Measurements from ENCODE around the gene AKAP1.

AKAP1 gene

DNA sequence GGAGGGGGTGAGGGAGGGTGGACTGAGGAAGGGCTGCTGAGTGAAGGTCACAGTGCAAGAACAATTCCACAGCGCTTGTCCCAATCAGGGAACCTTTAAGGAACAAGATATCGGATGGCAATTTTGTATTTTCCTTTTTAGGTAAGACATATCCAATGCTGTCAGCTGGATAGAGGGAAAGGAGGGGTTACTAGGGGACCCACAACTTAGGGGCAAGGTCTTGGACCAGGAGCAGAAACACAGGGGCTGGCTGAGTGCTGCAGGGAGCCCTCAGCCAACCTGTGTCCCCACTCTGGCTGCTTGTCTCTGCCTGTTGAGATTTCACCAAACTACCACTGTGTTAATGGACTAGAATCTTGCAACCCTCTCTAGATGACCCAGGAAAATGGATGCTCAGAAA, 47.6 kb downstream of the AKAP1 start:
- no peak for DNase-seq

DNA sequence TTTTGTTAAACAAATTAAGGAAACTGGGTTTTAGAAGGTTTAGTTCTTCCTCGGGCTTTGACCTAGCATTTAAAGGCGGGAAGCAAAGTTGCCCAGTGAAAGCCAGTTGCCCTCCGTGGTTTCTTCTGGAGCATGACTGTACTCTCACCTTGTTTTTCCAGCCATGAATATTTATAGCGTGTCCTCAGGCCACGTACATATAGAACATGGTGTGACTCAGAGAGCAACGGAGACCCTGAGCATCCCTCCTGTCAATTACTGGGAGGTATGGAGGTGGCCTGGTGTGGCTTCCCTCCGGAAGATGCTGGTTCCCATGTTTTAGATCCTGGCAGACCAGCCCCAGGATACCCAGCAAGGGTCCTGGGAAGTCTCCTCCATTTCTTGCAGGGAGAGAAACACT, 48.4 kb downstream of the AKAP1 start:
- DNase-seq = no peak

DNA sequence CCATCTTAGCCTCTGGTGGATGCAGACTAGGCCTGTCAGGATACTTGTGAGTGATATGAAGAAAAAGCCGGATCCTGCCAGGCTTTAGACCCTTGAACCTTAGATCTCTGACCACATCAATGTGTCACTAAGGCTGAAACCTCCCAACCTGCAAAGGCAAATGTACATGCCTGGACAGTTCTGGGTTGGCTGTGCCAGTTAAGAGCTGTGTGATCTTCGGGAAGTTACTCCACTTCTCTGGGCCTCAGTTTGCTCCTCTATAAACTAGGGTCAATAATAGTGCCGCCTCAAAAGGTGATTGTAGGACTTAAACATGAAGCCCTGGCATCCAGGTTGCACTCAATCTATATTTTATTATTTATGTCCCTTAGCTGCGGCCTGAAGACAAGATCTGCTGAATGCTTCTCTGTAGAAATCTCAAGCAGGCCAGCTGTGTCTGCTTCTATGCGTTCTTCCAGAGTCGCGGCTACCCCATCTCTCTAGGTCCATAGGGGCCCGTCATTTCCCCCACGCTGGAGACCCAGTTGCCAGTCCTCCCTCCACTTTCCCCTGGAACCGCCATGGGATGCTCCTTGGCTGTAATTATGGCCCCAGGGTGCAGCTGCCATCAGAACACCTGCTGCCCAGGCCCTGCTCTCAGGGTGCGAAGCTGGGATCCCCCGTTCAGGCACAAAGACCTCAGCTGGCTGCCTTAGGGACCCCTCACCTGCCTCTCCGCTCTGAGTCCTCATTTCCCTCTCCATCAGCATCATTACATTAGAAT, 50.2 kb downstream of the AKAP1 start:
- DNase-seq = no peak

DNA sequence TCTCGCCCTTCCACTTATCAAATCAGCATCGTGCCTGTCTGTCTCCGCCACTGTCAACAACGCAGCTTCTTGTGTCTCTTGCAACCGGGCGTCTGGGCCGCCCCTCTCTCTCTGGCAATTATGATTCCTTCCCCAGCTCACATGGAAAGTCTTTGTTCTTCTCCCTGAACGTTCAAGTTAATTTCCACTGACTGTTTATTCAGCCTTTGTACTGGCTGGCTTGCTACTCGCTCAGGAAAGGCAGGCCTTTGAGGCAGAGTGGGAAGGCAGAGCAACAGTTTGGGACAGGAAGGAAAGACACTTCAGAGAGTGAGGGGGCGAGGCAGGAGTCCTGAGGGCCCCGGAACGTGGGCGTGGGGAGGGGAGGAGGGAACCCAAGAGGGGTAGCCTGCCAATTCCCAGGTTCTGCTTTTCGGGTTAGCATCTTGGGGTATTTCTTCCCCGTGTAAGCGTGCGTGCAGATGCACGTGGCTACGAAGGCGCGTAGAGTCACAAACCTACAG, 50.8 kb downstream of the AKAP1 start:
- peak in 1 of 2 donors; percentile 17 for DNase-seq

DNA sequence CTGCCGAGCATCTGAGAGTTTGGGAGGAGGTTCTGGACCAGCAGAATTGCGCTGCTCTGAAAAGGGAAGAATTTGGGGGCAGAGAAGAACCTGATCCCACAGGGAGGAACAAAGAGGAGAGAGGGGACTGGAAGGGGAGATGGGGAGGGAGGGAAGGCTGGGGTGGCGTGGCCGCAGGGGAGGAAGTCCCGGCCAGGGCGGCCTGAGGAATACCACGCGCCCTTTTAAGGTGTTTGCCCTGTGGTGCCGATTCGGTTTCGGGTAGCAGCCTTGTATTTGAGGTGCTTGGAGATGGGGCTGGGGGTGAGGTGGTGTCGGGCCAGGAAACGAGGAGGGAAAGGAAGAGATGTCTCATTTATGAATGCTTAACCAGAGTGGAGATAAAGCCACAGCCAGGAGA, 51.3 kb downstream of the AKAP1 start:
- DNase-seq = no peak

DNA sequence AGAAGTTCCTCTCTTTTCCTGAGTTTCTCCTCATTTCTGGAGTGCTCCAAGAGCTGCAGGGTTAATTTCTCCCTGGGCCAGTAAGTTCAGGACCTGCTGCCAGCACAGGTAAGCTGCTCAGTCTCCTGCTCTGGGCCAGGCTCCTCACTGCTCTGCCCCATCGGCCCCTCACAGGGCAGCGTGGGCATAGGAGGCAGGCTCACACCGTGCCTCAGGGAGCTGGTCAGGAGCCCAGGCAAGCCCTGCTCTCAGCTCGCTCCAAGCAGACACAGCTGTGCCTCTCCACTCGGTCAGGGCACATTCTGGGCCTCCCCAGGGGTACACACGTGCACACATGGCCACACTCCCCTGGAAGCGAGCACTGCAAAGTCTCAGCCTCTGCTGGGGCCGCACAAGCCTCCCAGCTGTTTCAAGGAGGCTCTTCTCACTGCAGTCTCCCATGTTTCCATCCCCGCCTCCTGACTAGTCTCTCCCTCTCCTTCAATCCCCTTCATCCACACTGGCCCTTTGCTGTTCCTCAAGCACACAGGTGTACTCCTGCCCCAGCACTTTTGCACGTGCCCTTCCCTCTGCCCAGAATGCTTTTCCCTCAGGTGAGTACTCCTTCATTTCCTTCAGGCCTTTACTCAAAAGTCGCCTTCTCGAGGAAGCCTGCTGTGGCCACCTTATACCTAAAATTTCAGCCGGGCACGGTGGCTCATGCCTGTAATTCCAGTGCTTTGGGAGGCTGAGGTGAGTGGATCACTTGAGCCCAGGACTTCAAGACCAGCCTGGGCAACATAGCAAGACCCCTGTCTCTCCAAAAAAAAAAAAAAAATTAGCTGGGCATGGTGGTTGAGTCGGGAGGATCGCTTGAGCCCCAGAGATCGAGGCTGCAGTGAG, 53.2 kb downstream of the AKAP1 start:
- no peak for DNase-seq

DNA sequence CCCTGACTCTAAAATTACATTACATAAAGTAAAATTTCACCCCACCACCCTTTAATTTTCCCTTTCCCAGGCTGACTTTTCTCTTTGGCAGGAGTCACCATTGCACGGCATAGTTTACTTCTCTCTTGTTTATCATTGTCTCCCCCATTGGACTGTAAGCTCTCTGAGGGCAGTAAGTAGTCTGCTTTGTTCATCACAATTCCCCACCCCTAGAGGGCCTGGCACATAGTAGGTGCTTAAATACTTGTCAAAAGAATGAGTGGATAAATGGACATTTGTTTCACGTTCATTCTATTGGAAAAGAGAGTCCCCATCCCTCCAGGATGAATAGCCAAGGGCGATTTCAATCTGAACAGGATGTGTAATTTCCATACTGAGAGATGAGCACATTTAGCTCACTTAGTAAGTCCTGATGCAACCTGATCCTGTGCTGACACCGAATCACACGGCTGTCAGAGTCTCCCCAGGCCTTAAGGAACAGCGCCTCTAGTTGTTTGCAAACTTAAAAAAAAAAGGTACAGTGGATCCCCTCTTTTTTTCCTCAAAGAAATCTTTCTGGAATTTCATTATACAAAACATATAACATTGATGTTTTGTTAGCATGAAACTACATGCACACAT, 54.0 kb downstream of the AKAP1 start:
- no peak for DNase-seq

DNA sequence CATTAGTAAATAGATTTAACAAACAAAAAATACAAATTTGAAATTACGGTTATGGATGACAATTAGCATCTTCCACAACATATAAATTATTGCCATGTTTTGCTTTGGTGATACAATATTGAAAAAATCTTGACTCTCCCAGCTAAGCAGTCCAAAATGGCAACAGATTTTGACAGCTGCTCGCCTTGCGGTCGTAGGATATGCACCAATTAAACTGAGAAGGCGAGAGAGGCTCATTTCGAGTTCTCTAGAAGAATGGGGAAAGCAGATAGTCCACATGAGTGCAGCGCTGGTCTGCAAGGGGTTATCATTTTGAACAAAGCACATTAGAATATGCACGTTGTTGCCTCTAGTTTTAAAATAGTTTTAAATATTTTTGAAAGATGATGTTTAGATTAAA, 55.3 kb downstream of the AKAP1 start:
- DNase-seq = no peak

DNA sequence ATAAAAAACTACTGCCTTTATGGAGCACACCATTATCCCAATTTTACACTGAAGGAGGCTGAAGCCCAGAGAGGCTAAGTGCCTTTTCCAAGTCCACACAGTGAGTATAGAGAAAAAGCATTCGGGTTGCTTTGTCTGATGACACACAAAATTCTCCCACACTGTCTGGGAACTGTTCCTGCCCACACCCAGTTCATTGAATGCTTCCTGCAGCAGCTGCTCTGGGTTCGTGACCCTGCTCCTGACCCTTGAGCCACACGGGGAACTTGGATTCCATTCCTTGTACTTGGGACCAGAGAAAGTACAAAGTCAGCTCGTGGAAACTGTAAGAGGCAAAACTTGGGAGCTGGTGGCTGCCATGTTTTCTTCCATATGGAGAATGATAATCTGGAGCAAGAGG, 57.9 kb downstream of the AKAP1 start:
- no peak for DNase-seq

DNA sequence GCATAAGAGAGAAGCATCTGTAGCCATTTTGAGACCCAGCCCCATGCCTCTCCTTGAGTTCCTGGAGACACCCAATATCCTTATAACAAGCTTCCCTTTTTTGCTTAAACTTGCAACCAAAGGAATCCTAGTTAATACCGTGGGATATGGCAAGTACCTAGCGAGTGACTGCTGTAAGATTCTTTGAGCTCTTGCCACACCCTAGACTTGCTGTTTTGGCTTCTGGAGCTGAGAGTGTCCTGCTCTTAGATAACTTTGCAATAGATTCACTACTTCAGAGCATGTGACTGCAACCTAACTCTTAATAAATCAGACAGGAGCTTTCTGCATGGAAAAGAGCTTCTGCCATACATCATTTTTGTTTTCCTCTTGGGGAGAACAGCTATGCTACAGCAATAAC, 58.3 kb downstream of the AKAP1 start:
- no peak for DNase-seq

DNA sequence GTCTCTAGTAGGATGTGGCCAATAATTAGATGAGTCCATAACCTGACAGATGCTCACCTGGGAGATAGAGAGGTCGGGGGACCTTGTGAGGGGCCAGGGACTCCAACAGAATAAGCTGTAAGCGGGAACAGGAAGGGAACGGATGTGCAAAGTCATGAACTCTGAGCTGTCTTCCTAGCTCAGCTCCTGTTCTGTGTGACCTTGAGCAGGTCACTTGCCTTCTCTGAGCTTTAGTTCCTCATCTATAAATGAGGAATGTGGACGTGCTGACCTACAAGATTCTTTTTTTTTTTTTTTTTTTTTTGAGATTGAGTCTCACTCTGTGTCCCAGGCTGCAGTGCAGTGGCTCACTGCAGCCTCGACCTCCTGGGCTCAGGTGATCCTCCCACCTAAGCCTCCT, 58.9 kb downstream of the AKAP1 start:
- DNase-seq = no peak

DNA sequence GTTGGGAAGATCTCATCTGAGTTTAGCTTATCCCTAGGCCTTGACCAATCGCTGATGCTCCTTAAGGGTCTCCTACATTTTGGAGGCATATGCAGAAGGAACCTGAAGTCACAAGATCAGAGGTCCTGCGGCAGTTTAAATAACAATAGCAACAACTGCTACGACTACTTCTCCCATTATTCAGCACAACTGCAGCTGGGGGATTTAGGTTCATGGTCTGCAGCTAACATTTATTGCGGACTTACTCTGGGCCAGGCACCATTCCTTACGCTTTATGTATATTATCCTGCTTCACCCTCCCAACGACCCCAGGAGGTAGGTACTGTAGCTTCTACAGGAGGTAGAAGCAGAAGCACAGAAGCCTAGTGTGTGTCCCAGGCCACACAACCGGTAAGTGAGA, 59.5 kb downstream of the AKAP1 start:
- no peak for DNase-seq

DNA sequence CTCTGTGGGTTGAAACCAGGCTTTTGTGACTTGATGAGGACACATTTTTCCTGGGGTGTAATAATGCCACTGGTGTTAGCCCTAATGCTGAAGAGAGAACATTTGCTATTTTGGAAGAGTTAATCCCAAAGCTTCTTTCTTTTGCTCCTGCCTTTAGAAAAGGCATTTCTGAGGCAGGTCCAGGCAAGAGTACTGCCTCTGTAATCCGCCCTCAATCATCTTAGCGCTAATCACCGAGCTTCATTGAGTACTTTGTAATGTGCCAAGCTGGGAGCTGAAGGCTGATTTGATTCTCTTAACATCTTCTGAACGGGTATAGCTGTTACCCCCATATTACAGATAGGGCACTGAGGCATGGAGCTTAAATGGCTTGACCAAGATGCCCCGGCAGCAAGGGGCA, 60.3 kb downstream of the AKAP1 start:
- no peak for DNase-seq

DNA sequence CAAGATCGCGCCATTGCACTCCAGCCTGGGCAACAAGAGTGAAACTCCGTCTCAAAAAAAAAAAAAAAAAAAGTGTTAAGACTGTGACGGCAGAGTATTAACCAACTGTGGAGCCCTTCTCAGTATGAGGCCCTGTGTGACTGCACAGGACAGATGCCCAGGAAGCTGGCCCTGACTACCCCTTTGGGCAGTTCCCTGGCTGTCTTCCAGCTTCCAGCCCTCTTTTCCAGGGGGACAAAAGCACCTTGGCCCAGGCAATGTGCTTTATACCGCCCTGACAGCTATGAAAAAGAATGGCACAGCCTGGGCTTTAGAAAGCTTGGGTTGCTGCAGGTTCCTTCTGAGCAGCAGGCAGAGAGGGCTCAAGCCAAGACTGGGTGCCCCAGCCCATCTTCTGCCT, 61.2 kb downstream of the AKAP1 start:
- DNase-seq = no peak

DNA sequence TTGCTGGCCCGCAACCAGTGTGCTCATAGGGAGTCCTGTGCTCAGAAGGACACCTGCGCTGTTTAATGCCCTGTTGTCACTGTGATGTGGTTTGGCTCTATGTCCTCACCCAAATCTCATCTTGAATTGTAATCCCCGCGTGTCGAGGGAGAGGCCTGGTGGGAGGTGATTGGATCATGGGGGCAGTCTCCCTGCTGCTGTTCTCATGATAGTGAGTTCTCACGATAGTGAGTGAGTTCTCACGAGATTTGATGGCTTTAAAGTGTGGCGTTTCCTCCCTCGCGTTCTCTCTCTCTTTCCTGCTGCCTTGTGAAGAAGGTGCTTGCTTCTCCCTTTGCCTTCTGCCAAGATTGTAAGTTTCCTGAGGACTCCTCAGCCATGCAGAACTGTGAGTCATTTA, 66.8 kb downstream of the AKAP1 start:
- DNase-seq = no peak

DNA sequence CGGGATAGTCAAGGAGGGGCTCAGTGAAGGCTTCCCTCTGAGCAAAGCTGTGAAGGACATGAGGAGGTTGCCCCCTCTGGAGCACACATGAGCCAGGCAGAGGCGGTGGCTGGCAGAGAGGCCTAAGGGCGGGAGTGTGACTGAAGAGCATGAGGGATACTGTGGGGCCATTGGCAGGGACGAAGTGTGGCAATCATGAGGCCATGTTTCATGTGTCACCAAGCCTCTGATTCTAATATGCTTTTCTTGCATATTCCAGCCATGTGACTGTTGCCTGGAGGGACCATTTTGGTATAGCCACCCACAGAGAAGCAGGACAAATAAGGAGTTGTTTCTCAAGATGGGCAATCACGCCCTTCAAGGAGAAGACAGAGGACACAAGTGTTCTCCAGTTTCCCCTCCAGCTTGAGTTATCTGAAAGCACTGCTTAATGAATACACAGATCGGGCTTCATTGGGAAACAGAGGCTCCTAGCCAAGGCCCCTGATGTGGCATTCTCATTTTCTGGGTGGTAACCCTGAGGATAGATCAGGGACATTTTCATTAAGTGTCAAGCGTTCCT, 68.0 kb downstream of the AKAP1 start:
- no peak for DNase-seq

DNA sequence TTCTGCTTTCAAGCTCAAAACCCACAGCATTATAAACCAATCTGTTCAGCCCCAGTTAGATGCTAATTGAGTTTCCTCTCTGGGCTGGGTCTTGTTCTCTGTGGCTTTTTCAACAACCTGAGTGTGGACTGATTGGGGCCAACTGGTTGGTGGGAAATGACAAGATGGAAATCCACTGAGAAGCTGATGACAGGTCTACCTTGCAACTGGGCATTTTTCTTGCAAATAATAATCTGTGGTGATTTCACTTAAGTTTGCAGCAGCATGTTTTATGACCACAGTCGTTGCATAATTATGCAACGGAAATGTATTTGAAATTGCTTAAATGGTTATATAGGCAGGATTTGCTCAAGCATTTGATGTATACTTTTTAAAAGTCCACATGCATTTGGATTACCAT, 69.9 kb downstream of the AKAP1 start:
- DNase-seq = no peak

DNA sequence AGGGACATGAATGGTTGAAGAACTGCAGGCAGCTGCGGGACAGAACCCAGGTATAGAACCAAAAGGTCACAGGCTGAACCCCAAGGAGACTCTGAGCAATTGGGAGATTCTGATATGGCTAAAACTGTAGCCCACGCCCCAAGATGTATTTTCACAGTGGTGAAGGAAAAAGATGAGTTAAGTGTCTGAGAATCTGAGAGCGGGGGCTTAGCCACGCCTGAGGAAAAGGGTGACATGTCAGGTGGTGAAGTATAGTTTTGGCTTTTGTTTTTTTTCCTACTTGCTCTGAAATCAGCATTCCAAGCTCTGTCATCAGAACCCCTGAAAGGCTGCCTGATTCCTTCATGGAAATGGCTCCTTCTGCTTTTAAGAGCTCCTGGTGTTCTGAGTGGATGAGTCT, 73.3 kb downstream of the AKAP1 start:
- no peak for DNase-seq

DNA sequence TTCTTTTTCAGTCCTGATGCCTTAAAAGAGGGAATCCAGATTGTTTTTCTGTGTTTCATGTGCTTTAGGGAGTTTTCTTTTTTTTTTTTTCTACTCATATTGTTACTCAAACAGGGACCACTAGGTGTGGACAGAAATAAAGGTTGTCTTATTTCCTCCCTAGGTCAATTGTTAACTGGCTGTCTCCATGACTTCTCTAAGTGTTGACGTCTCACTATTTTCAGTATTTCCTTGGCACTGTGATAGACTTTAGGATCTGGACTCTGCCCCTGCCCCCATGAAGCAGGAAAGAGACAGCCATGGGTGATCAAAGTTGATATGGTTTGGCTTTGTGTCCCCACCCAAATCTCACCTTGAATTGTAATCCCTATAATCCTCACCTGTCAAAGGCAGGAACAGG, 73.7 kb downstream of the AKAP1 start:
- no peak for DNase-seq

DNA sequence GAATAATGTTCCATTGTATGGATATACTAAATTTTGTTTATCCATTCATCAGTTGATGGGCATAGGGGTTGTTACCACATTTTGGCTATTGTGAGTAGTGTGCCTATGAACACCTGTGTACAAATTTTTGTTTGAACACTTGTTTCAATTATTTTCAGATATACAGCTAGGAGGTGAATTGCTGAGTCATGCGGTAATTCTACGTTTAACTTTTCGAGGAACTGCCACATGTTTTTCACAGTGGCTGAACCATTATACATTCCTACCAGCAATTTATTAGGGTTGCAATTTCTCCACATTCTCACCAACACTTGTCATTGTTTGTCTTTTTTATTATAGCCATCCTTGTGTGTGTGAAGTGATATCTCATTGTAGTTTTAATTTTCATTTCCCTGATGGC, 75.6 kb downstream of the AKAP1 start:
- no peak for DNase-seq

DNA sequence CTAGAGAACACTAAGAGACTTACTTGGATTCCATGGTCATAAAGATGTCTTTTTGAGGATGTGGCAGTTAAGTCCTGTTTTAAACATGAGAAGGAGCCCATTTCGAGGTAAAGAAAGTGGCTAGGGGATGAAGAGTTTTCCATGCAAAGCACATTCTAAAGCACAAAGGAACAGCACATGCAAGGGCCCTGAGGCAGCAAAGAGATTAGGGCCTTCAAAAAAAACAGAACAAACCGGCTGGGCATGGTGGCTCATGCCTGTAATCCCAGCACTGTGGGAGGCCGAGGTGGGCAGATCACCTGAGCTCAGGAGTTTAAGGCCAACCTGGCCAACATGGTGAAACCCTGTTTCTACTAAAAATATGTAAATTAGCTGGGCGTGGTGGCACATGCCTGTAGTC, 79.8 kb downstream of the AKAP1 start:
- DNase-seq = no peak

DNA sequence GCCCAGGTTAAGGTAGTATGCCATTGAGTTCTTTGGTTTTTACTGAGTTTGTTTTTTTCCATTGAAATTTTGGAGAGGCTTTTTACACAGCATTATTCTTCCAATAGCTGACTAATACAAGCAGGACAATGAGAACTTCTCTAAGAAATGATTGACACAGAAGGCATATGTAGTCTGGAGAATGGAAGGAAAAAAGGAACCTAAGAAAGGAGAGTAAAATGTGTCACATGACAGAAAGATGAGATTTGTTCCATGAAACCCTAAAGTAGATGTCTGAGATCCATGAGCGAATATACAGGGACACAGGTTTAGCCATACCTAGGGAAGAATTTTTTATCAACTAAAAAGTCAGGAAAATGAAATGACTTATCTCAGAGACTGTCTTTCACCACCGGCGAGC, 80.7 kb downstream of the AKAP1 start:
- no peak for DNase-seq

DNA sequence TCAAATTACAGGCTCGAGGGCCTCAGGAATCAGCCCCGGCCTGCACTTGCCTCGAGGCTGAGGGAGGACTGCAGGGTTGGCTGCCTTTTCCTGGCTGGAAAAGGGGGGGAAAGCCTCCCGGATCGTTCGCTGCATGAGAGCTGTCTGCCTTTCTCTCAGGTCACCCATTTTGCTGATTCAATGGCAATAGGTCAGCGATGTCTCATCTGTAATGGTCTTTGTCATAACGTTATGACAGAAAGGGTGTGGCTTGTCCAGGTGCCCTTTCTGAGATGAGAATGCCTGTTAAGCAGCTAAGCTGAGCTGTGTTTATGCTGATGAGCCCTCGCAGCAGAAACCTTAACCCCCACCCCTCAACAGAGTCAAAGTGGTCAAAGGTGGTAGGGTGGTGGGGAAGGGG, 81.8 kb downstream of the AKAP1 start:
- DNase-seq = no peak

DNA sequence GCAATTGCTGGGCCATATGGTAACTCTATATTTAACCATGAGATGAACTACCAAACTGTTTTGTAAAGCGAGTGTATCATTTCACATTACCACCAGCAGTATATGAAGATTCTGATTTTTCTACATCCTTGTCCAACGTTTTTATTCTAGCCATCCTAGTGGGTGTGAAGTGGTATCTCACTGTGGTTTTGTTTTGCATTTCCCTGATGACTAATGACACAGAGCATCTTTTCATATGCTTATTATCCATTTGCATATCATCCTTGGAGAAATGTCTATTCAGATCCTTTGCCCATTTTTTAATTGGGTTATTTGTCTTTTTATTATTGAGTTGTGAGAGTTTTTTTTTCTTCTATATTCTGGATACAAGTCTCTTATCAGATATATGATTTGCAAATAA, 83.6 kb downstream of the AKAP1 start:
- DNase-seq = no peak
